B cell (primary cell): ENCODE results near the gene CALN1. TPM values are rescaled to one million over a fixed set of nuclear protein-coding genes. Genes with fewer than 3 reads are reported as not detected.

ENCODE experiments used
- ATAC-seq: fragments of 200-7000 bp; cut with Tn5 transposase; one replicate; pipeline ENCODE4 v1.10.0; 2021; ENCODE audit warnings: low read depth, mild to moderate bottlenecking, moderate number of reproducible peaks, moderate library complexity
- CTCF ChIA-PET: fragments of 350-600 bp; sonication (Branson Sonifier 250); formaldehyde crosslinking; loops from one replicate; lab custom pipeline; 2021; ENCODE audit warnings: antibody characterized with exemption, inconsistent platforms; lab: Charles Lee
- POLR2A ChIA-PET: fragments of 350-600 bp; sonication (Branson Sonifier 250); formaldehyde crosslinking; loops from one replicate; lab custom pipeline; 2021; ENCODE audit warnings: antibody characterized with exemption; lab: Charles Lee
- DNase-seq: peaks from one replicate; pipeline ENCODE4 v3.0.0; 2013
- H2AFZ ChIP-seq: 2 replicates; pipeline ENCODE4 v1.6.1; 2012; ENCODE audit warnings: mild to moderate bottlenecking, low read depth, low read length; ENCODE audit not compliant: insufficient read depth, poor library complexity, severe bottlenecking
- H3K27ac ChIP-seq, 2 donors: 1 replicate in 1 of 2; 2 replicates in 1 of 2; pipeline ENCODE4 v1.5.1; 2012 to 2013; ENCODE audit warnings: low read length in 2 of 2, mild to moderate bottlenecking in 2 of 2, moderate library complexity in 1 of 2
- H3K27me3 ChIP-seq, 4 experiments: fragments of 200-600 bp in 1 of 4; sonication (generic) in 1 of 4; replicated peaks in 1 of 4; 1 replicate in 2 of 4; 2 replicates in 2 of 4; pipeline versions ENCODE4 v1.6.1 to v1.7.0; 2013 to 2016; ENCODE audit warnings: low read length in 3 of 4, mild to moderate bottlenecking in 2 of 4, mixed read lengths in 1 of 4, moderate library complexity in 1 of 4; ENCODE audit not compliant: insufficient read depth in 4 of 4, control insufficient read depth in 3 of 4; ENCODE audit errors: control extremely low read depth in 1 of 4
- H3K36me3 ChIP-seq, 2 experiments: replicated peaks in 1 of 2; 1 replicate in 1 of 2; 2 replicates in 1 of 2; pipeline versions ENCODE4 v1.6.1 to v1.7.1; 2013; ENCODE audit warnings: low read length in 1 of 2; ENCODE audit not compliant: insufficient read depth in 2 of 2, control insufficient read depth in 1 of 2; ENCODE audit errors: control extremely low read depth in 1 of 2, extremely low read depth in 1 of 2
- H3K4me1 ChIP-seq, 2 donors: fragments of 200-600 bp in 1 of 2; sonication (generic) in 1 of 2; 1 replicate in 1 of 2; 2 replicates in 1 of 2; pipeline versions ENCODE4 v1.5.1 to v1.6.1; 2013 to 2017; ENCODE audit warnings: low read length in 2 of 2; ENCODE audit not compliant: control insufficient read depth in 2 of 2, insufficient read depth in 2 of 2
- H3K4me2 ChIP-seq: replicated peaks from 2 replicates; pipeline ENCODE3; 2012; ENCODE audit warnings: mild to moderate bottlenecking, low read depth, low read length; ENCODE audit not compliant: poor library complexity, severe bottlenecking
- H3K4me3 ChIP-seq, 5 experiments: fragments of 200-600 bp in 1 of 5; sonication (generic) in 1 of 5; 1 replicate in 3 of 5; 2 replicates in 2 of 5; pipeline versions ENCODE4 v1.5.1 to v1.7.0; 2011 to 2016; ENCODE audit warnings: low read length in 4 of 5, mild to moderate bottlenecking in 4 of 5, low read depth in 2 of 5, control low read depth in 1 of 5, moderate library complexity in 1 of 5; ENCODE audit not compliant: insufficient read depth in 1 of 5; ENCODE audit errors: control extremely low read depth in 1 of 5, extremely low read depth in 1 of 5
- H3K79me2 ChIP-seq: fragments of 200-600 bp; sonication (generic); one replicate; pipeline ENCODE4 v1.6.0; 2016; ENCODE audit warnings: low read length; ENCODE audit not compliant: control insufficient read depth, insufficient read depth
- H3K9ac ChIP-seq: fragments of 200-600 bp; sonication (generic); 2 replicates; pipeline ENCODE4 v1.6.1; 2017; ENCODE audit warnings: mild to moderate bottlenecking, low read length, moderate library complexity
- H3K9me3 ChIP-seq, 3 donors: one replicate each; pipeline versions ENCODE4 v1.6.1 to v1.7.1; 2013; ENCODE audit warnings: low read length in 2 of 3; ENCODE audit not compliant: control insufficient read depth in 2 of 3, insufficient read depth in 1 of 3; ENCODE audit errors: control extremely low read depth in 1 of 3
- H4K20me1 ChIP-seq: 2 replicates; pipeline ENCODE4 v1.6.0; 2012; ENCODE audit warnings: mild to moderate bottlenecking, low read length; ENCODE audit not compliant: insufficient read depth, control insufficient read depth, poor library complexity, severe bottlenecking
- H3K27ac Mint-ChIP-seq: one replicate; pipeline ENCODE4 v1.8.0; 2021; ENCODE audit warnings: mixed read lengths
- H3K27me3 Mint-ChIP-seq: one replicate; pipeline ENCODE4 v1.8.0; 2021; ENCODE audit warnings: mixed read lengths
- H3K4me1 Mint-ChIP-seq: one replicate; pipeline ENCODE4 v1.8.0; 2021; ENCODE audit warnings: mixed read lengths
- H3K4me3 Mint-ChIP-seq: one replicate; pipeline ENCODE4 v1.8.0; 2021; ENCODE audit warnings: mixed read lengths
- H3K9me3 Mint-ChIP-seq: one replicate; pipeline ENCODE4 v1.8.0; 2022; ENCODE audit warnings: mixed read lengths; ENCODE audit not compliant: insufficient read depth
- EZH2 ChIP-seq: IDR thresholded peaks from 2 replicates; pipeline ENCODE4 v1.6.1; 2012; ENCODE audit warnings: borderline replicate concordance, low read depth, mild to moderate bottlenecking, moderate library complexity, low read length; ENCODE audit not compliant: insufficient read depth, poor library complexity, severe bottlenecking
- WGBS: methylation state at CpG from one replicate; pipeline ENCODE4 v1.1.5; 2013; ENCODE audit warnings: missing lambda C conversion rate; ENCODE audit not compliant: insufficient coverage; 5-methylcytosine and 5-hydroxymethylcytosine counted together
- intact Hi-C: fragments of 100-400 bp; cut with micrococcal nuclease; formaldehyde crosslinking; loops from one replicate; pipeline ENCODE4 v1.10.0; 2022
- polyA plus RNA-seq: library from polyadenylated mRNA; depleted of rRNA; stranded (reverse); fragments of >200 nt; gene quantifications from 2 replicates; pipeline ENCODE4 v1.2.3, GENCODE V29; 2012
- total RNA-seq, 2 donors: library from RNA; stranded (reverse); fragments of 120-200 nt in 1 of 2; gene quantifications; 1 replicate in 1 of 2; 2 replicates in 1 of 2; pipeline versions ENCODE4 v1.2.3 to v1.2.4, GENCODE V29; 2013 to 2022
- TF ChIP-seq, protein P1 (sequence below): fragments of 200-600 bp; IDR thresholded peaks from one replicate; pipeline ENCODE4 v1.8.0; 2022; ENCODE audit warnings: antibody characterized with exemption, mild to moderate bottlenecking

The CALN1 gene
- total and polyA plus RNA-seq, 2 donors (not counting 1 experiment from before 2014, with no cell fraction given): not detected

DNA sequence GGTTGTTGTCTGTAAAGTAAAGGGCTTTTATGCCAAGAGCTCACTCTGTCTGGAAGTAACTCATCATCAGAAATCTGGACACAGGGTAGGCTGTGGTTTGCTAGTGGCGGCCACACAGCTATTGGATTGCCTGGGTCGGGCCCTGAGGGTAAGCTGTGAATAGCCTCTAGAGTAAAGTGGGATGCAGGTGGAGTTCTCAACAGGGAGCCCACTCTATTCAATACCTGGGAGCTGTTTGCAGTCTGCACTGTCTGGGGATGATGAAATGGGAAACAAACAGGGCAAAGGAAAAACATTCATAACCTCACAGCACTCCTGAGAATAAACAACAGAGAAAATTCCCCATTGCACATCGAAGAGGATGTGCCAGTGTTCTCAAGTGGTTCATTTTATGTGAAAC lies 582.6 kb downstream of the CALN1 start:
- Histone ChIP-seq H2AFZ (no peak overlapping the region), H3K27ac (no peak overlapping the region), H3K4me2 (no peak overlapping the region), H3K79me2 (no peaks in the 10 kb centered on the region), H3K36me3 (no peaks in the 10 kb centered on the region), H3K4me3 (no peak overlapping the region), H3K27me3 (no peaks in the 10 kb centered on the region), H3K4me1 (no peaks in the 10 kb centered on the region), H3K9ac (no peak overlapping the region), H3K9me3 (peaks cover 0 to 19% (median 0%) of the 10 kb centered on the region in 3 donors), H4K20me1 (no peaks in the 10 kb centered on the region)
- ATAC-seq: no peak
- CTCF ChIA-PET: no interaction called here
- Mint-ChIP-seq H3K4me3 (no peak overlapping the region), H3K27ac (no peak overlapping the region), H3K9me3 (peaks cover 7% of the 10 kb centered on the region), H3K27me3 (no peaks in the 10 kb centered on the region), H3K4me1 (no peaks in the 10 kb centered on the region)
- TF ChIP-seq EZH2: no peak
- TF ChIP-seq, protein P1, sequence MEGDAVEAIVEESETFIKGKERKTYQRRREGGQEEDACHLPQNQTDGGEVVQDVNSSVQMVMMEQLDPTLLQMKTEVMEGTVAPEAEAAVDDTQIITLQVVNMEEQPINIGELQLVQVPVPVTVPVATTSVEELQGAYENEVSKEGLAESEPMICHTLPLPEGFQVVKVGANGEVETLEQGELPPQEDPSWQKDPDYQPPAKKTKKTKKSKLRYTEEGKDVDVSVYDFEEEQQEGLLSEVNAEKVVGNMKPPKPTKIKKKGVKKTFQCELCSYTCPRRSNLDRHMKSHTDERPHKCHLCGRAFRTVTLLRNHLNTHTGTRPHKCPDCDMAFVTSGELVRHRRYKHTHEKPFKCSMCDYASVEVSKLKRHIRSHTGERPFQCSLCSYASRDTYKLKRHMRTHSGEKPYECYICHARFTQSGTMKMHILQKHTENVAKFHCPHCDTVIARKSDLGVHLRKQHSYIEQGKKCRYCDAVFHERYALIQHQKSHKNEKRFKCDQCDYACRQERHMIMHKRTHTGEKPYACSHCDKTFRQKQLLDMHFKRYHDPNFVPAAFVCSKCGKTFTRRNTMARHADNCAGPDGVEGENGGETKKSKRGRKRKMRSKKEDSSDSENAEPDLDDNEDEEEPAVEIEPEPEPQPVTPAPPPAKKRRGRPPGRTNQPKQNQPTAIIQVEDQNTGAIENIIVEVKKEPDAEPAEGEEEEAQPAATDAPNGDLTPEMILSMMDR: no peak
- 100% methylated on average over 2 of the region's 3 CpGs for WGBS
- no peak for DNase-seq
- POLR2A ChIA-PET: no interaction called here
- intact Hi-C loops: no loop called here

DNA sequence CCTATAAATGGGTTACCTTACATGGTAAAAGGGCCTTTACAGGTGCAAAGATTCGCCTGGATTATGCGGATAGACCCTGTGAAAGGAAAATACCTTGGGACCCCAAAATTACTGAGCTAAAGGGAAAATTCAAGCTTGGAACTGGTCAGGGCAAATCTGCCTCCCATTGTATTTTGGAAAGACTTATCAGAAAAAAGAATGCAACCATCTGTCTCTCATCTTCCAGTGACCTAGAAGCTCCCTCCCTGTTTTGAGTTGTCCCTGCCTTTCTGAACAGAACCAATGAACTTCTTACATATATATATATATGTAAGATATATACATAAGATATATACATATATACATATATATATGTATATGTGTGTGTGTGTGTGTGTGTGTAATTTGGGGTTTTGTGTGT lies 583.8 kb downstream of the CALN1 start:
- ATAC-seq (no peak), DNase-seq (no peak)
- Histone ChIP-seq H3K27ac (no peak overlapping the region), H3K4me1 (no peaks in the 10 kb centered on the region), H3K79me2 (no peaks in the 10 kb centered on the region), H3K4me3 (no peak overlapping the region), H3K9me3 (peaks cover 0 to 22% (median 0%) of the 10 kb centered on the region in 3 donors), H4K20me1 (no peaks in the 10 kb centered on the region), H3K4me2 (no peak overlapping the region), H3K27me3 (no peaks in the 10 kb centered on the region), H3K36me3 (no peaks in the 10 kb centered on the region), H2AFZ (no peak overlapping the region), H3K9ac (no peak overlapping the region)
- WGBS: 100% methylated on average over 2 of the region's 2 CpGs
- no peaks in the 10 kb centered on the region for H3K4me1 Mint-ChIP-seq
- no peak overlapping the region for H3K27ac Mint-ChIP-seq
- H3K27me3 Mint-ChIP-seq: no peaks in the 10 kb centered on the region
- CTCF ChIA-PET: no interaction called here
- intact Hi-C loops: no loop called here
- POLR2A ChIA-PET: no interaction called here
- H3K4me3 Mint-ChIP-seq: no peak overlapping the region
- TF ChIP-seq, protein P1: no peak
- TF ChIP-seq EZH2: no peak
- H3K9me3 Mint-ChIP-seq: peaks cover 7% of the 10 kb centered on the region
